Measurements from ENCODE around the gene EPM2A.

DNA sequence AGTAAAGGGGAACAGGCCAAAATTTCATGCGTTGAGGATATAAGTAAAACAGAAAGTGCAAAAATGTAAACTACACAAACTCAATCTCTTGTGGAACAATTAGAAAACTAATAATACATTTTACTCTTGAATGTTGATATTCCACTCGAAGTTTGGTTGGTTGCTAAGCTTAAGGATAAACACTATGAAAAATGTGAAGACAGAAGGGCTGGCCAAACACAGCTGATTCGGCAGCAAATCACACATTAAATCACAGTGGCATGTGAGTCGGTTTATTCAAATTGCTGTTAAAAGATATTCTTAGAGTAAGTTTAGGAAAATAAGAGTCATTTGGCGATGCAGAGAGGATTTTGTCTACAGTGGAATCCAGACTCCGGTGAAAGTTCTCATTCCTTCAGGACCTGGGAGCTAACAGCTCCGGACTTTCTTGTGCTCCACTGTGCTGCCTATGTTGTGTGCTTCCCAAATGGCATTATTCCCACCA, 1.4 kb upstream of the EPM2A start:
- TF ChIP-seq, protein P1, sequence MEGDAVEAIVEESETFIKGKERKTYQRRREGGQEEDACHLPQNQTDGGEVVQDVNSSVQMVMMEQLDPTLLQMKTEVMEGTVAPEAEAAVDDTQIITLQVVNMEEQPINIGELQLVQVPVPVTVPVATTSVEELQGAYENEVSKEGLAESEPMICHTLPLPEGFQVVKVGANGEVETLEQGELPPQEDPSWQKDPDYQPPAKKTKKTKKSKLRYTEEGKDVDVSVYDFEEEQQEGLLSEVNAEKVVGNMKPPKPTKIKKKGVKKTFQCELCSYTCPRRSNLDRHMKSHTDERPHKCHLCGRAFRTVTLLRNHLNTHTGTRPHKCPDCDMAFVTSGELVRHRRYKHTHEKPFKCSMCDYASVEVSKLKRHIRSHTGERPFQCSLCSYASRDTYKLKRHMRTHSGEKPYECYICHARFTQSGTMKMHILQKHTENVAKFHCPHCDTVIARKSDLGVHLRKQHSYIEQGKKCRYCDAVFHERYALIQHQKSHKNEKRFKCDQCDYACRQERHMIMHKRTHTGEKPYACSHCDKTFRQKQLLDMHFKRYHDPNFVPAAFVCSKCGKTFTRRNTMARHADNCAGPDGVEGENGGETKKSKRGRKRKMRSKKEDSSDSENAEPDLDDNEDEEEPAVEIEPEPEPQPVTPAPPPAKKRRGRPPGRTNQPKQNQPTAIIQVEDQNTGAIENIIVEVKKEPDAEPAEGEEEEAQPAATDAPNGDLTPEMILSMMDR (conservative IDR thresholded peaks at IDR 0.05 in 1 of 2, IDR thresholded peaks at IDR 0.05 in 1 of 2; ENCODE audit: low read depth in 1 of 2, low read length in 2 of 2), result no peak
- no peak for TF ChIP-seq EZH2 (IDR thresholded peaks at IDR 0.05; ENCODE audit: low read length, missing control alignments)
